ENCODE measurements around the gene TPPP. TPM values are rescaled to one million over a fixed set of nuclear protein-coding genes. Genes with fewer than 3 reads are reported as not detected.

The TPPP gene
- total and polyA plus RNA-seq, 2 donors (not counting 1 experiment from before 2014, with no cell fraction given): 0.06 TPM; not detected in 1

GRCh38 chr5:657570-657969 is 35.6 kb downstream of the TPPP start:
- no peak overlapping the region for H2AFZ ChIP-seq (ENCODE audit: insufficient read depth, low read depth, low read length, poor library complexity, severe bottlenecking)
- no peak overlapping the region for H3K4me3 Mint-ChIP-seq
- no peak overlapping the region for H3K27ac Mint-ChIP-seq

GRCh38 chr5:655406-655805 is 37.7 kb downstream of the TPPP start:
- intact Hi-C loops (cut with micrococcal nuclease): no loop called here
- Mint-ChIP-seq H3K27ac (no peak overlapping the region), H3K4me3 (no peak overlapping the region), H3K4me1 (peaks cover 2% of the 10 kb centered on the region), H3K27me3 (no peaks in the 10 kb centered on the region), H3K9me3 (ENCODE audit: insufficient read depth) (no peaks in the 10 kb centered on the region)
- Histone ChIP-seq H3K79me2 (ENCODE audit: control insufficient read depth, insufficient read depth, low read length) (no peaks in the 10 kb centered on the region), H3K27ac (ENCODE audit: low read length in 2 of 2) (no peak overlapping the region), H3K36me3 (replicated peaks in 1 of 2; ENCODE audit: control extremely low read depth in 1 of 2, control insufficient read depth in 1 of 2, extremely low read depth in 1 of 2, insufficient read depth in 2 of 2, low read length in 1 of 2) (peaks cover 0 to 22% of the 10 kb centered on the region in 2 experiments), H2AFZ (ENCODE audit: insufficient read depth, low read depth, low read length, poor library complexity, severe bottlenecking) (no peak overlapping the region), H3K4me3 (ENCODE audit: control extremely low read depth in 1 of 5, extremely low read depth in 1 of 5, insufficient read depth in 1 of 5, low read depth in 2 of 5, low read length in 4 of 5) (no peak overlapping the region), H3K9me3 (ENCODE audit: control extremely low read depth in 1 of 3, control insufficient read depth in 2 of 3, insufficient read depth in 1 of 3, low read length in 2 of 3) (peaks cover 0 to 5% (median 0%) of the 10 kb centered on the region in 3 donors), H3K4me1 (ENCODE audit: control insufficient read depth in 2 of 2, insufficient read depth in 2 of 2, low read length in 2 of 2) (no peaks in the 10 kb centered on the region), H3K4me2 (replicated peaks; ENCODE audit: low read depth, low read length, poor library complexity, severe bottlenecking) (no peak overlapping the region), H3K9ac (ENCODE audit: low read length) (no peak overlapping the region), H3K27me3 (replicated peaks in 1 of 4; ENCODE audit: control extremely low read depth in 1 of 4, control insufficient read depth in 3 of 4, insufficient read depth in 4 of 4, low read length in 3 of 4) (no peaks in the 10 kb centered on the region), H4K20me1 (ENCODE audit: control insufficient read depth, insufficient read depth, low read length, poor library complexity, severe bottlenecking) (no peaks in the 10 kb centered on the region)
- ATAC-seq (ENCODE audit: low read depth) (no peak), DNase-seq (no peak)
- ChIA-PET CTCF (no interaction called here), POLR2A (no interaction called here)
- TF ChIP-seq, protein P1, sequence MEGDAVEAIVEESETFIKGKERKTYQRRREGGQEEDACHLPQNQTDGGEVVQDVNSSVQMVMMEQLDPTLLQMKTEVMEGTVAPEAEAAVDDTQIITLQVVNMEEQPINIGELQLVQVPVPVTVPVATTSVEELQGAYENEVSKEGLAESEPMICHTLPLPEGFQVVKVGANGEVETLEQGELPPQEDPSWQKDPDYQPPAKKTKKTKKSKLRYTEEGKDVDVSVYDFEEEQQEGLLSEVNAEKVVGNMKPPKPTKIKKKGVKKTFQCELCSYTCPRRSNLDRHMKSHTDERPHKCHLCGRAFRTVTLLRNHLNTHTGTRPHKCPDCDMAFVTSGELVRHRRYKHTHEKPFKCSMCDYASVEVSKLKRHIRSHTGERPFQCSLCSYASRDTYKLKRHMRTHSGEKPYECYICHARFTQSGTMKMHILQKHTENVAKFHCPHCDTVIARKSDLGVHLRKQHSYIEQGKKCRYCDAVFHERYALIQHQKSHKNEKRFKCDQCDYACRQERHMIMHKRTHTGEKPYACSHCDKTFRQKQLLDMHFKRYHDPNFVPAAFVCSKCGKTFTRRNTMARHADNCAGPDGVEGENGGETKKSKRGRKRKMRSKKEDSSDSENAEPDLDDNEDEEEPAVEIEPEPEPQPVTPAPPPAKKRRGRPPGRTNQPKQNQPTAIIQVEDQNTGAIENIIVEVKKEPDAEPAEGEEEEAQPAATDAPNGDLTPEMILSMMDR (IDR thresholded peaks at IDR 0.05): no peak
- no peak for TF ChIP-seq EZH2 (IDR thresholded peaks at IDR 0.05; ENCODE audit: borderline replicate concordance, insufficient read depth, low read depth, low read length, poor library complexity, severe bottlenecking)
- 96% methylated on average over 5 of the region's 13 CpGs for WGBS (ENCODE audit: insufficient coverage)

More at GRCh38 chr5:657570-657969, 35.6 kb downstream of the TPPP start:
- Mint-ChIP-seq H3K27me3 (no peaks in the 10 kb centered on the region), H3K4me1 (peaks cover 2% of the 10 kb centered on the region), H3K9me3 (ENCODE audit: insufficient read depth) (no peaks in the 10 kb centered on the region)
- H3K79me2 ChIP-seq (ENCODE audit: control insufficient read depth, insufficient read depth, low read length): no peaks in the 10 kb centered on the region
- H3K36me3 ChIP-seq (replicated peaks in 1 of 2; ENCODE audit: control extremely low read depth in 1 of 2, control insufficient read depth in 1 of 2, extremely low read depth in 1 of 2, insufficient read depth in 2 of 2, low read length in 1 of 2): peaks cover 0 to 13% of the 10 kb centered on the region in 2 experiments
- no peaks in the 10 kb centered on the region for H3K27me3 ChIP-seq (replicated peaks in 1 of 4; ENCODE audit: control extremely low read depth in 1 of 4, control insufficient read depth in 3 of 4, insufficient read depth in 4 of 4, low read length in 3 of 4)
- no peak overlapping the region for H3K4me3 ChIP-seq (ENCODE audit: control extremely low read depth in 1 of 5, extremely low read depth in 1 of 5, insufficient read depth in 1 of 5, low read depth in 2 of 5, low read length in 4 of 5)
- intact Hi-C loops (cut with micrococcal nuclease): no loop called here
- POLR2A ChIA-PET: no interaction called here
- no peaks in the 10 kb centered on the region for H4K20me1 ChIP-seq (ENCODE audit: control insufficient read depth, insufficient read depth, low read length, poor library complexity, severe bottlenecking)
- no peaks in the 10 kb centered on the region for H3K4me1 ChIP-seq (ENCODE audit: control insufficient read depth in 2 of 2, insufficient read depth in 2 of 2, low read length in 2 of 2)
- TF ChIP-seq EZH2 (IDR thresholded peaks at IDR 0.05; ENCODE audit: borderline replicate concordance, insufficient read depth, low read depth, low read length, poor library complexity, severe bottlenecking): no peak
- H3K27ac ChIP-seq (ENCODE audit: low read length in 2 of 2): no peak overlapping the region
- H3K9ac ChIP-seq (ENCODE audit: low read length): no peak overlapping the region
- DNase-seq: no peak
- ATAC-seq (ENCODE audit: low read depth): no peak
- peaks cover 0 to 4% (median 0%) of the 10 kb centered on the region in 3 donors for H3K9me3 ChIP-seq (ENCODE audit: control extremely low read depth in 1 of 3, control insufficient read depth in 2 of 3, insufficient read depth in 1 of 3, low read length in 2 of 3)
- no peak overlapping the region for H3K4me2 ChIP-seq (replicated peaks; ENCODE audit: low read depth, low read length, poor library complexity, severe bottlenecking)
- CTCF ChIA-PET: no interaction called here
- WGBS (ENCODE audit: insufficient coverage): 86% methylated on average over 4 of the region's 6 CpGs

All from B cell (primary cell).